Liver (tissue), 3 donors: ENCODE results near the gene RAB17.

Source experiments
- CTCF ChIP-seq: fragments of 150-350 bp; IDR thresholded peaks from 2 replicates; pipeline ENCODE4 v1.5.1; 2017; ENCODE audit warnings: improper control_type of control experiment, low read depth, low read length; ENCODE audit not compliant: missing input control
- JUND ChIP-seq, 2 donors: IDR thresholded peaks; 2 replicates each; pipeline ENCODE4 v1.6.1; 2016; ENCODE audit warnings: antibody characterized with exemption in 2 of 2
- MAX ChIP-seq: IDR thresholded peaks from 2 replicates; pipeline ENCODE4 v1.6.1; 2016; ENCODE audit warnings: antibody characterized with exemption
- RAD21 ChIP-seq, 2 donors: IDR thresholded peaks; 2 replicates each; pipeline ENCODE4 v1.6.1; 2016; ENCODE audit warnings: antibody characterized with exemption in 2 of 2, mild to moderate bottlenecking in 2 of 2
- SP1 ChIP-seq: IDR thresholded peaks from 2 replicates; pipeline ENCODE4 v1.6.1; 2018; ENCODE audit warnings: antibody characterized with exemption, mild to moderate bottlenecking
- TAF1 ChIP-seq: conservative IDR thresholded peaks from 2 replicates; pipeline ENCODE4 v1.6.1; 2016; ENCODE audit warnings: antibody characterized with exemption, mild to moderate bottlenecking
- ZBTB33 ChIP-seq: IDR thresholded peaks from 2 replicates; pipeline ENCODE4 v1.6.1; 2016; ENCODE audit warnings: antibody characterized with exemption
- TF ChIP-seq, protein P1 (sequence below): IDR thresholded peaks from 2 replicates; pipeline ENCODE4 v1.6.1; 2016; ENCODE audit warnings: antibody characterized with exemption
- donor health status: healthy.
- donor health status: healthy.

- TF ChIP-seq TAF1: no peak
- no peak for TF ChIP-seq CTCF
- TF ChIP-seq SP1: no peak
- no peak for TF ChIP-seq RAD21 (IDR thresholded peaks at IDR 0.05)
- TF ChIP-seq MAX: no peak
- TF ChIP-seq, protein P1, sequence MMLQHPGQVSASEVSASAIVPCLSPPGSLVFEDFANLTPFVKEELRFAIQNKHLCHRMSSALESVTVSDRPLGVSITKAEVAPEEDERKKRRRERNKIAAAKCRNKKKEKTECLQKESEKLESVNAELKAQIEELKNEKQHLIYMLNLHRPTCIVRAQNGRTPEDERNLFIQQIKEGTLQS: no peak
- TF ChIP-seq JUND (IDR thresholded peaks at IDR 0.05): no peak
- no peak for TF ChIP-seq ZBTB33
Observed at GRCh38 chr2:237568121-237568660, 22.3 kb downstream of the RAB17 start.
